Left renal cortex interstitium (tissue), 4 donors: ENCODE results near the gene CFAP57. TPM values are rescaled to one million over a fixed set of nuclear protein-coding genes. Genes with fewer than 3 reads are reported as not detected.

Experiments used
- DNase-seq, 4 donors: peaks; one replicate each; pipeline ENCODE4 v3.0.0-alpha.2; 2013; ENCODE audit warnings: low read depth in 4 of 4, low spot score in 2 of 4, missing footprints in 1 of 4
- polyA plus RNA-seq, 4 donors: library from polyadenylated mRNA; unstranded; fragments of 120-200 nt; gene quantifications; one replicate each; pipeline ENCODE4 v1.2.1, GENCODE V29; 2013; ENCODE audit not compliant: insufficient read length in 4 of 4

CFAP57 gene
- polyA plus RNA-seq, 4 donors = 2.8 to 4.9 (median 4.0) TPM

GRCh38 chr1:43293176-43293575 lies 121.0 kb downstream of the CFAP57 start:
- DNase-seq = no peak

- DNase-seq = no peak
These were observed 122.0 kb downstream of the CFAP57 start for GRCh38 chr1:43293896-43294760.

GRCh38 chr1:43294761-43295160 lies 122.6 kb downstream of the CFAP57 start:
- DNase-seq = no peak

- DNase-seq = no peak
These were observed 124.1 kb downstream of the CFAP57 start for GRCh38 chr1:43296207-43296606.

GRCh38 chr1:43298055-43298454 lies 125.9 kb downstream of the CFAP57 start:
- no peak for DNase-seq

GRCh38 chr1:43299101-43299500 lies 127.0 kb downstream of the CFAP57 start:
- no peak for DNase-seq

- DNase-seq = no peak
These were observed 128.4 kb downstream of the CFAP57 start, which contains the start of gene TIE1 for GRCh38 chr1:43300378-43301094. TIE1 (plus strand) TSS chr1:43300982; CDS start chr1:43301072, 90 bp downstream.

GRCh38 chr1:43302201-43302600 lies 130.1 kb downstream of the CFAP57 start:
- DNase-seq = no peak

GRCh38 chr1:43302721-43303470 lies 130.8 kb downstream of the CFAP57 start:
- DNase-seq = no peak

GRCh38 chr1:43303471-43304313 lies 131.6 kb downstream of the CFAP57 start:
- no peak for DNase-seq

Other genes starting within 250 kb of the CFAP57 start
- 10 to 100 TPM; 37.3 to 41.2 (median 38.9) TPM for gene SLC2A1, start 213.5 kb upstream of the CFAP57 start, polyA plus RNA-seq
- gene EBNA1BP2, start within 50 bp of the CFAP57 start, polyA plus RNA-seq = 10 to 100 TPM; 71.9 to 82.4 (median 72.6) TPM
- gene TMEM125, start 97.7 kb downstream of the CFAP57 start, polyA plus RNA-seq = 10 to 100 TPM; 12.5 to 17.9 (median 14.3) TPM
- gene C1orf210, start 113.3 kb downstream of the CFAP57 start, polyA plus RNA-seq = 10 to 100 TPM; 23.8 to 26.2 (median 24.8) TPM
- 10 to 100 TPM; 44.9 to 64.8 (median 53.8) TPM for gene TIE1, start 128.7 kb downstream of the CFAP57 start, polyA plus RNA-seq
- 1 to 10 TPM in 2 of 4 donors, under 1 TPM in 2; 0.30 to 1.5 (median 1.0) TPM for gene MPL, start 165.5 kb downstream of the CFAP57 start, polyA plus RNA-seq
- 10 to 100 TPM; 31.0 to 44.2 (median 37.9) TPM for gene CDC20, start 186.7 kb downstream of the CFAP57 start, polyA plus RNA-seq
- gene ELOVL1, start 195.7 kb downstream of the CFAP57 start, polyA plus RNA-seq = 10 to 100 TPM; 74.6 to 83.9 (median 79.9) TPM
- gene MED8, start 217.5 kb downstream of the CFAP57 start, polyA plus RNA-seq = 10 to 100 TPM; 37.5 to 41.8 (median 39.0) TPM
- 10 to 100 TPM; 14.5 to 36.1 (median 22.5) TPM for gene SZT2, start 217.6 kb downstream of the CFAP57 start, polyA plus RNA-seq